NCI-H1105 treated with DMSO at 0.1 percent for 48 hours (cell line): Measurements from ENCODE around the gene LYPD6B.

Source experiments
- DNase-seq: peaks from one replicate; lab custom pipeline; 2025; lab: John Stamatoyannopoulos, UW

The LYPD6B gene

DNA sequence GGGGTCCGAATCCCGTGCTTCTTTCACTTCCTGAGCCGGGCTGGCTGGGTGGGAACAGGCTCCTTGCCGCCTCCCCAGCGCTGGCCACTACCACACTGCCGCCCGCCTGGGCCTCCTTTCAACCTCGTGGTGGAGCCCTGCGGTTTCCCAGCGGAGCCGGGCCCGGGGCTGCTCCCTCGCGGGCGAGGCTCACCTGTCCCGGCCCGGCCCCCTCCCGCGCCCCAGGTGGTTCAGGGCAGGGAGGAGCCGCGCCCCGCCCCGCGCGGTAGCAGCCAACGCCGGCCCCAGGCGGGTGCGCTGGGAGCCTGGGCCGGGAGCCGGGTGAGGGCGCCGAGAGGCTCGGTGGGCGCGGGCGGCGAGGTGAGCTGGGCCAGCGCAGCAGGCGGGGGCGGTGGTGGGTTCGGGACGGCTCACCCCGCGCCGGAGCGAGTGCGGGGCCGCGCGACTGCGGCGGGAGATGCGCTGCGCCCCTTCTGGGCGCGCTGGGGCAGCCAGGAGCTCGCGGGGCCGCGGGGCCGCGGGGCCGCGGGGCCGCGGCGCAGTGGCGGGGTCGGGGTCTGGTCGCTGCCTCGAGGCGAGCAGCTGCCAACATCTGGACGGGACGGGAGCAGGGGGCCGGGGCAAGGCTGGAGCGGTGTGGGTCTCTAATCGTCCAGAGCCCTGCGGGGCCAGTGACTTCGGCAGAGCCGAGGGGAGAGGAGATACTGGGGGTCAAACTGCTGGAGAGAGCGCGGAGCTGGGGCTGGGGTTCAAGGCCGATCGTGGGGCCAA is at the start of gene LYPD6B:
Gene LYPD6B, plus strand, starts transcription at position 258 of the 771 bp plus-strand sequence. CDS start 92,250 bp downstream, outside the sequence.
- DNase-seq: no peak

DNA sequence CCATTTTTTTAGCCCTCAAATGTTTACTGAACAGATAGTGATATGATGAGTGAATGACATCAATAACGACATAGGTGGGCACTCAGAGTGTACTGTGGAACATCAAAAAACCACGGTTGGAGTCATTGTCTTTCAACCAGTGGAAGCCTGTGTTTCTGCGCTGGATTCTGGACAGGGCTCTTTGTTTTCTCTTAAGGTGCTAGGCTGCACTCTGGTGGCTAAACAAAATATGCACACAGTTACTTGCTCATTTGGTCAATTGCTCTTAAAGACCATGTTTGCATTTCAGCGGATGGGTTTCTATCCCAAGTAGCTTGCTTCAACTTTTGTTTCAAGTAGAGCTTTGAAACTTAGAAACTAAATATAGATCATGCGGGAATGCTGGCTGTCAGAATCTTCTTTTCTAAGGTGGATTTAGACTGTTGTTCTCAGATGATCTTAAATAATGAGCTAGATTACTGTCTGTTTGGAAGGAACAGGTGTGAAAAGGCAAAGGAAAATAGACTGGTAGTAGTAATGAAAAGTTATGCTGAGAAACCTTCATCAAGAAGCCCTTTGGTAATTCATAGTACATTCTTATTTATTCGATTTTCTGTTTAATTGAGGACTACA is 48.5 kb upstream of the LYPD6B start:
- DNase-seq: peak; percentile 76

GRCh38 chr2:148990968-148991367 is 47.5 kb upstream of the LYPD6B start:
- DNase-seq: no peak

- DNase-seq: no peak
Measured at GRCh38 chr2:148992448-148992847, 46.1 kb upstream of the LYPD6B start.

- no peak for DNase-seq
Measured at GRCh38 chr2:148993351-148993750, 45.1 kb upstream of the LYPD6B start.

GRCh38 chr2:148994341-148994740 is 44.2 kb upstream of the LYPD6B start:
- DNase-seq: peak; percentile 66

DNA sequence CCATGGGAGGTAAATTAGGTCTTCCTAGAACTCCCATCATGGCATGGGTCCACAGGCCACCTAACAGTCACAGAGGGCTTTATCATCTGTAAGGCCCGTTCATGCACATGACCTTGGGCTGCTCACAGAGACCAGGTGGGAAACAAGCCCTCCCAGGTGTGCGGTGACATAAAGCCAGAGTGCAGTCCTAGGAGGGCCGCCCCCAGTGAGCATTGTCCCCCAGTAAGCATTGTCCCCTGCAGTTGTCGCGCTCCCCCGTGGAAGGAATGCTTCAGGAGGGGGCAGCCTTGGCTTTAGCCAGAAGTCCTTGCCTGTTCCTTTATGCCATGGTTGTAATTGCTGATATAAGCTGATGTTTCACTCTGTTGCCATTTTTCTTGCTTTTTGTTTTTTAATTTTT is 41.7 kb upstream of the LYPD6B start:
- no peak for DNase-seq

GRCh38 chr2:148998165-148998830 is 40.2 kb upstream of the LYPD6B start:
- DNase-seq: no peak

- DNase-seq: no peak
Measured at GRCh38 chr2:148998831-148999200, 39.7 kb upstream of the LYPD6B start.

DNA sequence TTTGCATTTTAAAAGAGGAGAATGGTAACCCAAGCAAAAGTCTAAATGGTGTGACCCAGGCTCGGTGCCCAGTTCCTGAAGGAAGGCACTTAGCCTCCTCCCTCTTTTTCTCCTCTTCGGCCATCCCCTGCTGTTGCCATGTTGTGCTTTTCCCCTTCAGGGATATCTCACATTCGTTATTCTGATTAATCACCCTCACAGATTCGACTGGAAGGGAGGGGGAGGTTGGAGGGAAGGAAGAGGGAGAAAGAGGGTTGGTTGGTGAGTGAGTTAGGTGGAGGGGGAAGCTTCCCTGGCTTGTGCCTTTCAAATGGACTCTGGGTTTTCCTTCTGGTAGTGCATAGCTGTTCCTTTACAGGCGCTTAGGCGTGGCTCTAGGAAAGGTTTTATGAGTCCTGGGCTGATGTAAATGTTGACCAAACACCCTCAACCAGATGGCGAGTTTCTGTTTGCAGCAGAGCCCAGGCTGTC is 39.0 kb upstream of the LYPD6B start:
- DNase-seq: no peak

GRCh38 chr2:149000158-149000938 is 38.2 kb upstream of the LYPD6B start:
- no peak for DNase-seq

- DNase-seq: no peak
Measured at GRCh38 chr2:149001496-149001895, 37.0 kb upstream of the LYPD6B start.

DNA sequence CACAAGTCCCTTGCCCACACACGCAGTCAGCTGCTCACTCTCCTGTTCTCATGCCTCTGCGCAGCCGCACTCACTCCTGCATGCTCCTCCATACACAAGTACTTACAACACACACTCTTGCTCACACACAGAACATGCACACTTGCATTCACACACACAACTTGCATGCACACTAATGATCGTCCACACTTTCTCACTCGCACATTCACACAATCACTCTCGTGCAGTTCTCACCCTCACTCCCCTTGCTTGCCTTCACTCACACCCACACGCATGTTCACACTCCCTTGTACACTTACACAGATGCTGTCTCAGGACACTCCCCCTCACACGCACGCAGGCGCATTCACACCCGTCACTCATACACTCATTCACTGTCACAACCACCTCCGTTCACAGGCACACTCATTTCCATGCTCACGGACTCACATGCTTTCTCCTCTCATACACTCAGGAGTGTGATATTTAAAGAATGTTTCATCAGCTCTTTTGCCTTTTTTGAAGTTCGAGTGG is 36.1 kb upstream of the LYPD6B start:
- no peak for DNase-seq

- DNase-seq: no peak
Measured at GRCh38 chr2:149002891-149003740, 35.4 kb upstream of the LYPD6B start.

GRCh38 chr2:149004836-149005235 is 33.7 kb upstream of the LYPD6B start:
- no peak for DNase-seq

- DNase-seq: no peak
Measured at GRCh38 chr2:149005471-149006077, 32.9 kb upstream of the LYPD6B start.

- peak; percentile 12 for DNase-seq
Measured at GRCh38 chr2:149006883-149007543, 31.5 kb upstream of the LYPD6B start.

- DNase-seq: no peak
Measured at GRCh38 chr2:149008381-149008780, 30.1 kb upstream of the LYPD6B start.

DNA sequence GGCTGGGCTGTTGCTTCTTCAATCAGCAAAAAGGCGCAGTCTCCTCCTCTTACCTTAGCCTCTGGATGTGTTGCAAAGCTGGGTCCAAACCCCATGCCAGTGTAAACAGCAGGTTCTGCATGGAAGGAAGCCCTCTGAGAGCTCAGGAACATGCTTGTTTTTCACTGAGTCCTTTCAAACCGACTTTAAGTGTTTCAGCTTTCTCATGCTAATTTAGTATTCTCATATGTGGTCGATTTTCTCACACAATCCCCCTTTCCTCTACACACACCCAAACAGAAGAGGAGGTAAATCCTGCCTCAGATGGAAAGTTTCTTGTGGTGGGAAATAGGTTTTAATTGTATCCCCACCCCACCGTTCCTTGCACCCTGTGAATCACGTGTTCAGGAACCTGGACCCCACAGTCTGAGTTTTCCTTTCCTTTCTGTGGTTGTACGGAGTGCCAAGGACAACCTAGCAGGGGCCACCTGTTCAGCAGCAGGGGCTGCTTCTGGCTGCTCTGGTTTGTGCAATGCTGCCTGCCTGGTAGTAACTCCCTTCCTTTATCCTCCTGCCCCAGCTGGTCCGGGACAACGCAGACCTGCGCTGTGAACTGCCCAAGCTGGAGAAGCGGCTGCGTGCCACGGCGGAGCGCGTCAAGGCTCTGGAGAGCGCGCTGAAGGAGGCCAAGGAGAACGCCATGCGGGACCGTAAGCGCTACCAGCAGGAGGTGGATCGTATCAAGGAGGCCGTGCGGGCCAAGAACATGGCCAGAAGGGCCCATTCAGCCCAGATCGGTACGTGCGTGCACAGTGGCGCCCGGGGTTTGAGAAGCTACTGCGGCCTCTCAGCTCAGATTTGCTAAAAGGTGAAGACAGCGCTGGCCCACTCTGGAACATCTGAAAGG is 28.7 kb upstream of the LYPD6B start:
- no peak for DNase-seq
